Osteocyte (in vitro differentiated cells): ENCODE results near the gene ZFP36L1. TPM values are rescaled to one million over a fixed set of nuclear protein-coding genes. Genes with fewer than 3 reads are reported as not detected.
"Not testable (repeated sequence)": the region's sequence is repeated elsewhere in the genome, so short reads cannot be mapped to it uniquely, and the experiment has no call there.

Source experiments
- DNase-seq: peaks from one replicate; pipeline ENCODE4 v3.0.0; 2021; ENCODE audit warnings: mixed read lengths; ENCODE audit not compliant: unreplicated experiment; ENCODE audit errors: extremely low spot score
- H3K27ac Mint-ChIP-seq: one replicate; pipeline ENCODE4 v1.8.0; 2021; ENCODE audit warnings: mild to moderate bottlenecking, mixed read lengths; ENCODE audit not compliant: unreplicated experiment
- H3K27me3 Mint-ChIP-seq: one replicate; pipeline ENCODE4 v1.8.0; 2021; ENCODE audit warnings: mixed read lengths; ENCODE audit not compliant: unreplicated experiment
- H3K36me3 Mint-ChIP-seq: one replicate; pipeline ENCODE4 v1.8.0; 2021; ENCODE audit warnings: mixed read lengths; ENCODE audit not compliant: unreplicated experiment
- H3K4me1 Mint-ChIP-seq: one replicate; pipeline ENCODE4 v1.8.0; 2021; ENCODE audit warnings: mixed read lengths; ENCODE audit not compliant: unreplicated experiment
- H3K4me3 Mint-ChIP-seq: one replicate; pipeline ENCODE4 v1.8.0; 2021; ENCODE audit warnings: mild to moderate bottlenecking, moderate library complexity, mixed read lengths; ENCODE audit not compliant: unreplicated experiment
- H3K9me3 Mint-ChIP-seq: one replicate; pipeline ENCODE4 v1.8.0; 2021; ENCODE audit warnings: mixed read lengths; ENCODE audit not compliant: unreplicated experiment
- total RNA-seq: library from RNA; stranded (reverse); gene quantifications from 2 replicates; pipeline ENCODE4 v1.2.1, GENCODE V29; 2021
- TF ChIP-seq, protein P1 (sequence below): fragments of 200-600 bp; sonication (generic); IDR thresholded peaks from 2 replicates; pipeline ENCODE4 v1.5.0; 2021; ENCODE audit warnings: antibody characterized with exemption, mild to moderate bottlenecking, moderate library complexity

The ZFP36L1 gene
- total RNA-seq, 1 donor from 2014 or later = 352 TPM

DNA sequence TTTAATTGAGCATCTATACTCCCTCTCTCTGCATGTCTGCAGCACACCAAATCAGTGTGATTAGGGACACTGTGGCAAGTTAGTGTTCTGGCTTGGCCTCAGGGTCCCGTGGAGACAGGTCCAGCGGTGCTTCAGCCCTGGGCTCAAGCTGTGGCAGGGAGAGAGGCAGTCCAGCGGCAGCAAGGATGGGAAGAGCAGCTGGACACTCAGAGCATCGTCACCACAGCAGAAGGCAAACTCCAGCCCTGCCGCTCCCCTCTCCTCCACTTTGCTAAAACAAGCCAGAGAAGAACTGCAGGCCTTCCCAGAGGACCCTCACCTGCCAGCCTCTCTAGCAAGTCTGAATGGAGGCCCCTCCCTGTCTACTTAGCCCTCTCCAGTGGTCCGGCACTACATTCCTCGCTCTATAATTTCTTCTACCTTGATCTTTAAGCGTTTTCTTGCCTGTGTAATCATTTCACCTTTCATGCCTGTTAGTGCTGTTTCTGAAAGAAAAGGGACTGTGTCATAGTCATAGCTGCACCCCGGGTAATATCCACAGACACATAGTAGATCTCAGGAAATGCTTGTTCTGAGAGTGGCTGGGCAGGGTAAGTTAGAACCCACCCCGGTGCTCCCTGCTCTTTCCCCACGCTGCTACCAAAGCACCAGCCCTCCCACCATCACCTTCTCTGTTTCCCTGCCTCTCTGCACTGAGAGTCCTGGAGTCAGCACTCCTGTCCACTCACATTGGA is 22.1 kb downstream of the ZFP36L1 start:
- TF ChIP-seq, protein P1, sequence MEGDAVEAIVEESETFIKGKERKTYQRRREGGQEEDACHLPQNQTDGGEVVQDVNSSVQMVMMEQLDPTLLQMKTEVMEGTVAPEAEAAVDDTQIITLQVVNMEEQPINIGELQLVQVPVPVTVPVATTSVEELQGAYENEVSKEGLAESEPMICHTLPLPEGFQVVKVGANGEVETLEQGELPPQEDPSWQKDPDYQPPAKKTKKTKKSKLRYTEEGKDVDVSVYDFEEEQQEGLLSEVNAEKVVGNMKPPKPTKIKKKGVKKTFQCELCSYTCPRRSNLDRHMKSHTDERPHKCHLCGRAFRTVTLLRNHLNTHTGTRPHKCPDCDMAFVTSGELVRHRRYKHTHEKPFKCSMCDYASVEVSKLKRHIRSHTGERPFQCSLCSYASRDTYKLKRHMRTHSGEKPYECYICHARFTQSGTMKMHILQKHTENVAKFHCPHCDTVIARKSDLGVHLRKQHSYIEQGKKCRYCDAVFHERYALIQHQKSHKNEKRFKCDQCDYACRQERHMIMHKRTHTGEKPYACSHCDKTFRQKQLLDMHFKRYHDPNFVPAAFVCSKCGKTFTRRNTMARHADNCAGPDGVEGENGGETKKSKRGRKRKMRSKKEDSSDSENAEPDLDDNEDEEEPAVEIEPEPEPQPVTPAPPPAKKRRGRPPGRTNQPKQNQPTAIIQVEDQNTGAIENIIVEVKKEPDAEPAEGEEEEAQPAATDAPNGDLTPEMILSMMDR = no peak
- DNase-seq = no peak
- Mint-ChIP-seq H3K36me3 (peaks cover 2% of the 10 kb centered on the region), H3K9me3 (peaks cover 3% of the 10 kb centered on the region), H3K4me3 (no peak overlapping the region), H3K27me3 (no peaks in the 10 kb centered on the region), H3K27ac (no peak overlapping the region), H3K4me1 (peaks cover 19% of the 10 kb centered on the region)

DNA sequence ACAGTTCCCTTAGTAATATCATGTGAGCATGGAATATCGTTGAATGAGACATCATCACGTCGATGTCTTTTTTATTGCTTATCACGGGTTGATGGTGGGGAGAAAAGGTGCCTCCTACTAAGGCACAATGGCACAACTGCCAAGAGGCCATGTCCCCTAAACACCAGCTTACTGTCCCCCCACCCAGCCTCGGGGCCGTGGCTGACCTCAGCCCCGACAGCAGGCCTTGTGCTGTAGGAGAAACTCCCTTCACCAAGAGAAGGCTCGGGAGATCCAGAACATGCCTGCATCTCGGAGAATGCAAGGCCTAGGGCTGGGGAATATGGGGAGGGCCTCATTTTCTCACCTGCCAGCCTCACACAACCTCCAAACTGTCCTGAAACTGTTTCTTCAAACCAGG is 22.8 kb downstream of the ZFP36L1 start:
- H3K36me3 Mint-ChIP-seq = no peaks in the 10 kb centered on the region
- H3K9me3 Mint-ChIP-seq = no peaks in the 10 kb centered on the region
- TF ChIP-seq, protein P1 = no peak
- no peak overlapping the region for H3K27ac Mint-ChIP-seq
- DNase-seq = no peak
- H3K27me3 Mint-ChIP-seq = no peaks in the 10 kb centered on the region
- H3K4me1 Mint-ChIP-seq = peaks cover 17% of the 10 kb centered on the region
- H3K4me3 Mint-ChIP-seq = no peak overlapping the region

DNA sequence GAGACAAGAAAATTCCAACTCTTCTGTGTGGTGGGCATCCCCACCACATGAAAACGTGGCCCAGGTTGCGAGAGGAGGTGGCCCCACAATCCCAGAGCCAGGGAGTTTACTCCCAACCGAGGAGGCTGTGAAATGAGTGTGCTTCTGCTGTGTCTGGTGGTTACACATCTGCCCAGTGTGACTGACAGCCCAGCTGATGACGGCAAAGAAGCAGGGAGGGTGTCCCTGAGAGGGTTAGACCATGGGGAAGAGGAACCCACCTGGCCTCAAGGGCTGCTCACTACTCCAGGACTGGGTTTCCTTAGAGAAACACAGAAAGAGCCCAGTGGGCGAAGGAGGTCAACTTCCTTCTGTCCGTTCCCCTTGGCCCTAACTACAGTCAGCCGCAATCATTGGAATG is 24.6 kb downstream of the ZFP36L1 start:
- Mint-ChIP-seq H3K4me3 (no peak overlapping the region), H3K27ac (no peak overlapping the region), H3K9me3 (no peaks in the 10 kb centered on the region), H3K4me1 (peaks cover 7% of the 10 kb centered on the region), H3K27me3 (no peaks in the 10 kb centered on the region), H3K36me3 (no peaks in the 10 kb centered on the region)
- no peak for DNase-seq
- TF ChIP-seq, protein P1 = no peak

DNA sequence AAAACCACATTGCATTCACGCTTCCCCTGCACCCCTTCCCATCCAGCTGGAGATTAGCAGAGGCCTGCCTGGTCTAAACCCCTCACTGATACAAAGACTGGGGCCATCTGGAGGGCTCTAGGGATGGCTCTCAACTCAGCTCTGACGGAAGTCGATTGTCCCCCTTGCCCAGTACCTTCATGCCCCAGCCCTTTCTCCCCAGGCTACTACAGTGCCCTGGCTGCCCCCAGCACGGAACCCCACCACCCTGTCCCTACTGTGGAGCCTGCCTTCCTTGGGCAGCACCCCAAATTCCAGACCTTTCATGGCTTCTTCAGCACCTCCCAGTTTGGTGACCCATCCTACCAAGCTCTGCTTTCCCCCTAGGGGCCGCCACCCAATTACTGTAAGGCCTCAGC is 25.6 kb downstream of the ZFP36L1 start:
- Mint-ChIP-seq H3K4me3 (no peak overlapping the region), H3K9me3 (no peaks in the 10 kb centered on the region), H3K27ac (no peak overlapping the region), H3K27me3 (no peaks in the 10 kb centered on the region), H3K36me3 (no peaks in the 10 kb centered on the region), H3K4me1 (peaks cover 8% of the 10 kb centered on the region)
- no peak for DNase-seq
- TF ChIP-seq, protein P1 = no peak

DNA sequence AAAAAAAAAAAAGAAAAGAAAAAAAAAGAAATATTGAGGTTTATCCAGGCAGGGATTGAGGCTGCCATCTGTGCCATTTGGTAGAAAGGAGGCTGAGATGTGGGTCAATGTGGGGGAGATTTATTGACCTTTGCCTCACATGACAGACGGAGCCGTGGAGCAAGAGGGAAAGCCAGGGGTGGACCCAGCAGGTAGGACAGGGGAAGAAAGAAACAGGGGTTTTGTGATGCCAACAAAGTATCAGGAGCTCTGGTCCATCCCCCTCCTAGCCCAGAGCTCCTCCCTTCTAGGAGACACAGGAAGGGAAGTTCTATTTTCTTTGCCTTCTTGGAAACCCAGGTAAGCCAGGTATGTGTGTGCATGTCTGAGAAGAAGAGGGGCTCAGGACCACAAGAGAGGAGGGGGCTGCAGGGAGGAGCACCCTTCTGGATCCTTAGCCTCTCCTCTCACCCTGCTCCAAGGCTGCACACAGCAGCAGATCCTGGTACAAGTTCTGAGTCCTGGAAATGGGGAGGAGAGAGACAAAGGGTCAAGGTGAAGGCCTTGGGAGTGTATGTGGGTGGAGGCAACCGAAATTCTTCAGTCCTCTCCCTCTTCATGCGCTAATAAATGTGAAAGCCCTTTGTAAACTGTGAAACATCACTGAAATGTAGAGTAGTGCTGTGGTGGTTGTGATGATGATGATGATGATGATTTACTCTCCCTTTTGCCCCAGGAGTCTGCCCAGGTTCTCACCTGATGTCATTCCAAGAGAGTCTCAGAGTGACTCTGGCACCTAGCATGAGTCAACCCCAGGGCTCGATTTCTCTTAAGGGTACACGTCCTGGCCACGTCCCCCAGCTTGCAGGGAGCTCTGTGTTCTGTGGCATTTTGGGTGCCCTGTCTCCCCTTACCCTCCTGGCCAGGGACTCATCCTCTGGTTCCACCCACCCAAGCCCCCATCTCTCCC is 26.3 kb downstream of the ZFP36L1 start:
- no peaks in the 10 kb centered on the region for H3K27me3 Mint-ChIP-seq
- H3K4me3 Mint-ChIP-seq = no peak overlapping the region
- no peak overlapping the region for H3K27ac Mint-ChIP-seq
- TF ChIP-seq, protein P1 = no peak
- peaks cover 7% of the 10 kb centered on the region for H3K4me1 Mint-ChIP-seq
- H3K36me3 Mint-ChIP-seq = no peaks in the 10 kb centered on the region
- H3K9me3 Mint-ChIP-seq = no peaks in the 10 kb centered on the region
- no peak for DNase-seq

DNA sequence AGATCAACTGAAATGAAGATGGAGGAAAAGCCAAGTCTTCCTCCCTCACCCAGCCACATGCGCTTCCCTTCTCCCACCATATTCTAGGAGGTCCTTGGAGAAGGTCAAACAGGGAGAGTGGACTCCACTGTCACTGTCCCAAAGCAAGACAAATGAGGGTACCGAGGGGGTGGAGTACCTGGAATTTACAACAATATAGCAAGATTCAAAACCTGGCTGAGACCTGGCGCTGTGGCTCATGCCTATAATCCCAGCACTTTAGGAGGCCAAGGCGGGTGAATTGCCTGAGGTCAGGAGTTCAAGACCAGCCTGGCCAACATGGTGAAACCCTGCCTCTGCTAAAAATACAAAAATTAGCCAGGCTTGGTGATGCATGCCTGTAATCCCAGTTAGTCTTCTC is 29.0 kb downstream of the ZFP36L1 start:
- H3K27ac Mint-ChIP-seq, DNase-seq, H3K4me1 Mint-ChIP-seq, H3K9me3 Mint-ChIP-seq, H3K36me3 Mint-ChIP-seq, H3K4me3 Mint-ChIP-seq, H3K27me3 Mint-ChIP-seq: not testable (repeated sequence)
